Bronchial smooth muscle cell (primary cell): ENCODE measurements around the gene ARV1. TPM values are rescaled to one million over a fixed set of nuclear protein-coding genes. Genes with fewer than 3 reads are reported as not detected.

Experiments
- total RNA-seq: library from RNA; depleted of rRNA; stranded (reverse); fragments of >200 nt; gene quantifications from 2 replicates; pipeline ENCODE4 v1.2.1, GENCODE V29; 2014

ARV1 gene
- 10.9 and 15.9 TPM in 2 replicates for total RNA-seq

GRCh38 chr1:230978491-230979388 is at the start of gene ARV1, which contains the start of gene TTC13:
TSS of gene ARV1 (plus strand) at chr1:230979094. CDS start at chr1:230979106, 12 bp downstream.
TSS of gene TTC13 (minus strand) at chr1:230978861. CDS start at chr1:230978830, 31 bp downstream.

GRCh38 chr1:231040019-231040799 is 61.3 kb downstream of the ARV1 start, which contains the start of gene FAM89A:
TSS of gene FAM89A (minus strand) at chr1:231040254. CDS start at chr1:231040211, 43 bp downstream.

Other genes starting within 250 kb of the ARV1 start
- 0.09 and 0.16 TPM in 2 replicates for gene CAPN9, start 231.7 kb upstream of the ARV1 start, total RNA-seq
- 10.1 and 12.9 TPM in 2 replicates for gene C1orf198, start 110.6 kb upstream of the ARV1 start, total RNA-seq
- gene TTC13, start 233 bp upstream of the ARV1 start, total RNA-seq = 5.3 and 5.8 TPM in 2 replicates
- gene FAM89A, start 61.2 kb downstream of the ARV1 start, total RNA-seq = 2.4 and 6.4 TPM in 2 replicates
- not detected in 2 replicates for gene TRIM67, start 183.0 kb downstream of the ARV1 start, total RNA-seq